Lower leg skin (tissue), 3 donors: Measurements from ENCODE around the gene BHLHE41.

ENCODE experiments used
- POLR2A ChIP-seq, 2 donors: fragments of 450-650 bp; IDR thresholded peaks; one replicate each; pipeline ENCODE4 v1.6.1; 2016 to 2017; ENCODE audit warnings: antibody characterized with exemption in 2 of 2, mild to moderate bottlenecking in 1 of 2, moderate library complexity in 1 of 2
- TF ChIP-seq, protein P1 (sequence below), 3 donors: fragments of 450-650 bp; IDR thresholded peaks; one replicate each; pipeline ENCODE4 v1.5.1; 2016; ENCODE audit warnings: antibody characterized with exemption in 3 of 3, mild to moderate bottlenecking in 3 of 3, moderate library complexity in 2 of 3

DNA sequence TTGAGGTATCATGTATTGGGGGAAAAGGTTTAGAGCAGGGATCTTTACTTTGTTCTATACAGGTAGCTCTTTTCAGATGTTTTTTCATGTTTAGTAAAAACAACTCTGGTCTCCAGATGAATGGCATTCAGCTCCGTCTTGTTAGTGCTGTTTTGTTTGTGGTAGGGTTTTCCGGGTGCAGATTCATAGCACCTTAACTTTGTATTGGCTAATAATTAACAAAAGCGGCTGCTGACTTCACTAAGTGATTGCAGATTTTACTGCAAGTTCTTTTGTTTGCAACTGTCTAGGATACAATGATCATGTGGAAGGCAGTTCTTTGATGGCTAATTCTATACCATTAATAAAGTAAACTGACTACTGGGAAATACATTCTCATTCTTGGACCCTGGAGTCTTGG is 32.2 kb upstream of the BHLHE41 start:
- TF ChIP-seq, protein P1, sequence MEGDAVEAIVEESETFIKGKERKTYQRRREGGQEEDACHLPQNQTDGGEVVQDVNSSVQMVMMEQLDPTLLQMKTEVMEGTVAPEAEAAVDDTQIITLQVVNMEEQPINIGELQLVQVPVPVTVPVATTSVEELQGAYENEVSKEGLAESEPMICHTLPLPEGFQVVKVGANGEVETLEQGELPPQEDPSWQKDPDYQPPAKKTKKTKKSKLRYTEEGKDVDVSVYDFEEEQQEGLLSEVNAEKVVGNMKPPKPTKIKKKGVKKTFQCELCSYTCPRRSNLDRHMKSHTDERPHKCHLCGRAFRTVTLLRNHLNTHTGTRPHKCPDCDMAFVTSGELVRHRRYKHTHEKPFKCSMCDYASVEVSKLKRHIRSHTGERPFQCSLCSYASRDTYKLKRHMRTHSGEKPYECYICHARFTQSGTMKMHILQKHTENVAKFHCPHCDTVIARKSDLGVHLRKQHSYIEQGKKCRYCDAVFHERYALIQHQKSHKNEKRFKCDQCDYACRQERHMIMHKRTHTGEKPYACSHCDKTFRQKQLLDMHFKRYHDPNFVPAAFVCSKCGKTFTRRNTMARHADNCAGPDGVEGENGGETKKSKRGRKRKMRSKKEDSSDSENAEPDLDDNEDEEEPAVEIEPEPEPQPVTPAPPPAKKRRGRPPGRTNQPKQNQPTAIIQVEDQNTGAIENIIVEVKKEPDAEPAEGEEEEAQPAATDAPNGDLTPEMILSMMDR (IDR thresholded peaks at IDR 0.05): no peak
- TF ChIP-seq POLR2A (IDR thresholded peaks at IDR 0.05): no peak
